Smooth muscle cell (in vitro differentiated cells): Measurements from ENCODE around the gene PRRG4. TPM values are rescaled to one million over a fixed set of nuclear protein-coding genes. Genes with fewer than 3 reads are reported as not detected.

Source experiments
- DNase-seq: peaks from one replicate; lab custom pipeline; 2025; ENCODE audit not compliant: unreplicated experiment; lab: John Stamatoyannopoulos, UW
- H2AFZ ChIP-seq: fragments of 200-600 bp; sonication (generic); 2 replicates; pipeline ENCODE4 v1.6.0; 2016; ENCODE audit warnings: antibody characterized with exemption, low read depth, mild to moderate bottlenecking
- H3F3A ChIP-seq: fragments of 200-600 bp; sonication (generic); 2 replicates; pipeline ENCODE4 v1.6.0; 2017; ENCODE audit warnings: antibody characterized with exemption, low read depth
- H3K27ac ChIP-seq: fragments of 200-600 bp; sonication (generic); 2 replicates; pipeline ENCODE4 v1.5.1; 2016; ENCODE audit warnings: low read depth, mild to moderate bottlenecking
- H3K27me3 ChIP-seq: fragments of 200-600 bp; sonication (generic); 2 replicates; pipeline ENCODE4 v1.6.1; 2016; ENCODE audit warnings: low read depth, mild to moderate bottlenecking
- H3K36me3 ChIP-seq: fragments of 200-600 bp; sonication (generic); 2 replicates; pipeline ENCODE4 v1.5.1; 2016; ENCODE audit warnings: low read depth
- H3K4me1 ChIP-seq: fragments of 200-600 bp; sonication (generic); 2 replicates; pipeline ENCODE4 v1.5.1; 2016; ENCODE audit warnings: low read depth
- H3K4me2 ChIP-seq: fragments of 200-600 bp; sonication (generic); 2 replicates; pipeline ENCODE4 v1.6.0; 2016; ENCODE audit warnings: mild to moderate bottlenecking
- H3K4me3 ChIP-seq: fragments of 200-600 bp; sonication (generic); 2 replicates; pipeline ENCODE4 v1.5.1; 2016; ENCODE audit warnings: mild to moderate bottlenecking
- H3K79me2 ChIP-seq: fragments of 200-600 bp; sonication (generic); 2 replicates; pipeline ENCODE4 v1.6.0; 2016; ENCODE audit warnings: low read depth, mild to moderate bottlenecking
- H3K9ac ChIP-seq: fragments of 200-600 bp; sonication (generic); 2 replicates; pipeline ENCODE4 v1.6.0; 2016; ENCODE audit warnings: low read depth
- H3K9me3 ChIP-seq: fragments of 200-600 bp; sonication (generic); replicated peaks from 2 replicates; pipeline ENCODE4 v1.5.1; 2016; ENCODE audit warnings: low read depth
- H4K20me1 ChIP-seq: fragments of 200-600 bp; sonication (generic); 2 replicates; pipeline ENCODE4 v1.6.0; 2016; ENCODE audit warnings: low read depth
- CTCF ChIP-seq: fragments of 200-600 bp; sonication (generic); IDR thresholded peaks from 2 replicates; pipeline ENCODE4 v1.5.1; 2017; ENCODE audit warnings: borderline replicate concordance, mild to moderate bottlenecking, antibody characterized with exemption; ENCODE audit not compliant: insufficient read depth, poor library complexity, severe bottlenecking
- WGBS: methylation state at CpG from one replicate; pipeline ENCODE4 v1.1.7; 2016; ENCODE audit warnings: low lambda C conversion rate; 5-methylcytosine and 5-hydroxymethylcytosine counted together
- polyA plus RNA-seq: library from polyadenylated mRNA; unstranded; fragments of >200 nt; fragmentation: Nextera tagmentation; extraction: Ambion mirVana; gene quantifications from 2 replicates; pipeline ENCODE4 v1.2.1, GENCODE V29; 2016
- total RNA-seq: library from RNA; depleted of rRNA; stranded (reverse); fragments of >200 nt; gene quantifications from 2 replicates; pipeline ENCODE4 v1.2.3, GENCODE V29; 2014

The PRRG4 gene
- total and polyA plus RNA-seq, 2 experiments from 2014 or later = 0.49 to 4.6 TPM

- Histone ChIP-seq H3K27ac (no peak overlapping the region), H3K27me3 (peaks cover 14% of the 10 kb centered on the region), H3K4me2 (no peak overlapping the region), H3K9ac (no peak overlapping the region), H3K9me3 (no peaks in the 10 kb centered on the region), H3F3A (no peaks in the 10 kb centered on the region), H3K4me1 (no peaks in the 10 kb centered on the region), H3K79me2 (no peaks in the 10 kb centered on the region), H2AFZ (no peak overlapping the region), H3K4me3 (no peak overlapping the region), H3K36me3 (no peaks in the 10 kb centered on the region), H4K20me1 (no peaks in the 10 kb centered on the region)
- DNase-seq = no peak
- TF ChIP-seq CTCF = no peak
- 93% methylated on average over 3 of the region's 3 CpGs for WGBS
Measured at GRCh38 chr11:32817852-32818183, 11.9 kb upstream of the PRRG4 start.

DNA sequence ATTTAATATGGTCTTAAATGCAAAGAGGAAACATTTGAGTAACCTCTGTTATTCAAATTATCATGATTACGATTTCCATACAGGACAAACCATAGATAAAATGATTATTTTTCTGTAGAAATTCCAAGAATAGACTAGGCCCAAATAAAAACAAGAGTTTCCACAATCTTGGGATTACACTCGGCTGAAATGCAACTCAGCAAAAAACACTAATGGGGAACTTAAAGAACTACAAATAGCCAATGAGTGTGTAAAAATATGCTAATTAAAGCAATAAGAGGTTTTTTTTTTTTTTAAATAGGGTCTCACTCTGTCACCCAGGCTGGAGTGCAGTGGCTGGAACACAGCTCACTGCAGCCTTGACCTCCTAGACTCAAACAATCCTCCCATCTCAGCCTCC, 10.5 kb upstream of the PRRG4 start:
- H3K4me2 ChIP-seq = no peak overlapping the region
- H3K4me1 ChIP-seq = no peaks in the 10 kb centered on the region
- no peaks in the 10 kb centered on the region for H3K36me3 ChIP-seq
- H3K27me3 ChIP-seq = peaks cover 13% of the 10 kb centered on the region
- H3K9ac ChIP-seq = no peak overlapping the region
- no peak overlapping the region for H3K4me3 ChIP-seq
- no peak for DNase-seq
- H2AFZ ChIP-seq = no peak overlapping the region
- WGBS = 90% methylated on average over 2 of the region's 2 CpGs
- H3K9me3 ChIP-seq = no peaks in the 10 kb centered on the region
- no peaks in the 10 kb centered on the region for H3F3A ChIP-seq
- H4K20me1 ChIP-seq = no peaks in the 10 kb centered on the region
- TF ChIP-seq CTCF = no peak
- H3K27ac ChIP-seq = no peak overlapping the region
- H3K79me2 ChIP-seq = no peaks in the 10 kb centered on the region

- DNase-seq = no peak
- H3K4me1 ChIP-seq = no peaks in the 10 kb centered on the region
- no peak overlapping the region for H3K9ac ChIP-seq
- H3K27me3 ChIP-seq = peaks cover 3% of the 10 kb centered on the region
- no peaks in the 10 kb centered on the region for H3K79me2 ChIP-seq
- H3K4me2 ChIP-seq = no peak overlapping the region
- no peaks in the 10 kb centered on the region for H4K20me1 ChIP-seq
- H3K4me3 ChIP-seq = no peak overlapping the region
- TF ChIP-seq CTCF = no peak
- no peaks in the 10 kb centered on the region for H3K9me3 ChIP-seq
- no peak overlapping the region for H2AFZ ChIP-seq
- no peaks in the 10 kb centered on the region for H3K36me3 ChIP-seq
- no peak overlapping the region for H3K27ac ChIP-seq
- H3F3A ChIP-seq = no peaks in the 10 kb centered on the region
Measured at GRCh38 chr11:32820497-32820896, 9.2 kb upstream of the PRRG4 start.

- H3K27ac ChIP-seq = peak overlapping the region; percentile 2
- TF ChIP-seq CTCF = no peak
Measured at GRCh38 chr11:32821517-32821916, 8.2 kb upstream of the PRRG4 start.

More at GRCh38 chr11:32821517-32821916, 8.2 kb upstream of the PRRG4 start:
- H3K4me1 ChIP-seq = no peaks in the 10 kb centered on the region
- DNase-seq = no peak
- H2AFZ ChIP-seq = no peak overlapping the region
- no peak overlapping the region for H3K4me3 ChIP-seq
- no peaks in the 10 kb centered on the region for H3F3A ChIP-seq
- H3K4me2 ChIP-seq = no peak overlapping the region
- no peaks in the 10 kb centered on the region for H3K9me3 ChIP-seq
- H3K36me3 ChIP-seq = no peaks in the 10 kb centered on the region
- H3K79me2 ChIP-seq = no peaks in the 10 kb centered on the region
- no peaks in the 10 kb centered on the region for H4K20me1 ChIP-seq
- no peak overlapping the region for H3K9ac ChIP-seq
- H3K27me3 ChIP-seq = no peaks in the 10 kb centered on the region
